Stimulated activated CD4-positive, alpha-beta T cell treated with anti-CD3 and anti-CD28 coated beads, TNF-alpha, amount 100 ng/mL, for 48 hours (primary cell): ENCODE measurements around the gene ARHGEF5.

Source experiments
- DNase-seq, 3 donors: peaks; one replicate each; pipeline ENCODE4 v3.0.0-alpha.2; 2020; ENCODE audit warnings: low read depth in 3 of 3

The ARHGEF5 gene

GRCh38 chr7:144428431-144428830 lies 73.2 kb downstream of the ARHGEF5 start:
- no peak for DNase-seq
